Measurements from ENCODE around the gene CERK.

The CERK gene

GRCh38 chr22:46754110-46754799 is 16.2 kb upstream of the CERK start:
- Histone ChIP-seq H3K9ac (ENCODE audit: insufficient read length) (no peak overlapping the region), H3K36me3 (ENCODE audit: insufficient read depth, low read length) (no peaks in the 10 kb centered on the region), H3K9me3 (ENCODE audit: low read depth, low read length) (no peaks in the 10 kb centered on the region), H3K27ac (no peak overlapping the region), H3K4me3 (no peak overlapping the region)
- TF ChIP-seq POLR2AphosphoS5 (IDR thresholded peaks at IDR 0.05; ENCODE audit: borderline replicate concordance, low read depth, low read length), result no peak
- DNase-seq (ENCODE audit: low read depth, low spot score), result no peak

- no peak for DNase-seq (ENCODE audit: low read depth, low spot score)
- Histone ChIP-seq H3K9ac (ENCODE audit: insufficient read length) (no peak overlapping the region), H3K36me3 (ENCODE audit: insufficient read depth, low read length) (no peaks in the 10 kb centered on the region), H3K4me3 (no peak overlapping the region), H3K9me3 (ENCODE audit: low read depth, low read length) (no peaks in the 10 kb centered on the region), H3K27ac (no peak overlapping the region)
- TF ChIP-seq POLR2AphosphoS5 (IDR thresholded peaks at IDR 0.05; ENCODE audit: borderline replicate concordance, low read depth, low read length), result no peak
- TF ChIP-seq EZH2 (IDR thresholded peaks at IDR 0.05), result no peak
- no peak for TF ChIP-seq FOXP2 (optimal IDR thresholded peaks at IDR 0.05; ENCODE audit: control extremely low read depth, extremely low read length, insufficient read depth)
Measured at GRCh38 chr22:46753761-46754109, 15.7 kb upstream of the CERK start.

GRCh38 chr22:46753360-46753759 is 15.3 kb upstream of the CERK start:
- Histone ChIP-seq H3K27ac (no peak overlapping the region), H3K36me3 (ENCODE audit: insufficient read depth, low read length) (no peaks in the 10 kb centered on the region), H3K4me3 (no peak overlapping the region), H3K9ac (ENCODE audit: insufficient read length) (no peak overlapping the region), H3K9me3 (ENCODE audit: low read depth, low read length) (no peaks in the 10 kb centered on the region)
- no peak for DNase-seq (ENCODE audit: low read depth, low spot score)
- TF ChIP-seq POLR2AphosphoS5 (IDR thresholded peaks at IDR 0.05; ENCODE audit: borderline replicate concordance, low read depth, low read length), result no peak
- TF ChIP-seq FOXP2 (optimal IDR thresholded peaks at IDR 0.05; ENCODE audit: control extremely low read depth, extremely low read length, insufficient read depth), result no peak
- no peak for TF ChIP-seq EZH2 (IDR thresholded peaks at IDR 0.05)

- TF ChIP-seq EZH2 (IDR thresholded peaks at IDR 0.05) (no peak), POLR2AphosphoS5 (IDR thresholded peaks at IDR 0.05; ENCODE audit: borderline replicate concordance, low read depth, low read length) (no peak), FOXP2 (optimal IDR thresholded peaks at IDR 0.05; ENCODE audit: control extremely low read depth, extremely low read length, insufficient read depth) (no peak)
- no peak for DNase-seq (ENCODE audit: low read depth, low spot score)
- Histone ChIP-seq H3K36me3 (ENCODE audit: insufficient read depth, low read length) (no peaks in the 10 kb centered on the region), H3K27ac (no peak overlapping the region), H3K9me3 (ENCODE audit: low read depth, low read length) (no peaks in the 10 kb centered on the region), H3K9ac (ENCODE audit: insufficient read length) (no peak overlapping the region), H3K4me3 (no peak overlapping the region)
Measured at GRCh38 chr22:46752988-46753310, 14.9 kb upstream of the CERK start.

- Histone ChIP-seq H3K9ac (ENCODE audit: insufficient read length) (no peak overlapping the region), H3K4me3 (no peak overlapping the region), H3K9me3 (ENCODE audit: low read depth, low read length) (no peaks in the 10 kb centered on the region), H3K36me3 (ENCODE audit: insufficient read depth, low read length) (no peaks in the 10 kb centered on the region), H3K27ac (no peak overlapping the region)
- no peak for TF ChIP-seq FOXP2 (optimal IDR thresholded peaks at IDR 0.05; ENCODE audit: control extremely low read depth, extremely low read length, insufficient read depth)
- TF ChIP-seq EZH2 (IDR thresholded peaks at IDR 0.05), result no peak
- no peak for TF ChIP-seq POLR2AphosphoS5 (IDR thresholded peaks at IDR 0.05; ENCODE audit: borderline replicate concordance, low read depth, low read length)
- no peak for DNase-seq (ENCODE audit: low read depth, low spot score)
Measured at GRCh38 chr22:46752286-46752987, 14.4 kb upstream of the CERK start.

GRCh38 chr22:46750863-46751443 is 12.9 kb upstream of the CERK start:
- H3K4me3 ChIP-seq, result no peak overlapping the region
- no peak overlapping the region for H3K9ac ChIP-seq (ENCODE audit: insufficient read length)
- no peak overlapping the region for H3K27ac ChIP-seq
- TF ChIP-seq POLR2AphosphoS5 (IDR thresholded peaks at IDR 0.05; ENCODE audit: borderline replicate concordance, low read depth, low read length) (no peak), EZH2 (IDR thresholded peaks at IDR 0.05) (no peak), FOXP2 (optimal IDR thresholded peaks at IDR 0.05; ENCODE audit: control extremely low read depth, extremely low read length, insufficient read depth) (no peak)
- DNase-seq (ENCODE audit: low read depth, low spot score), result no peak
- H3K9me3 ChIP-seq (ENCODE audit: low read depth, low read length), result no peaks in the 10 kb centered on the region
- no peaks in the 10 kb centered on the region for H3K36me3 ChIP-seq (ENCODE audit: insufficient read depth, low read length)

- Histone ChIP-seq H3K4me3 (no peak overlapping the region), H3K9me3 (ENCODE audit: low read depth, low read length) (no peaks in the 10 kb centered on the region), H3K27ac (no peak overlapping the region), H3K9ac (ENCODE audit: insufficient read length) (no peak overlapping the region), H3K36me3 (ENCODE audit: insufficient read depth, low read length) (no peaks in the 10 kb centered on the region)
- DNase-seq (ENCODE audit: low read depth, low spot score), result no peak
- TF ChIP-seq FOXP2 (optimal IDR thresholded peaks at IDR 0.05; ENCODE audit: control extremely low read depth, extremely low read length, insufficient read depth) (no peak), EZH2 (IDR thresholded peaks at IDR 0.05) (no peak), POLR2AphosphoS5 (IDR thresholded peaks at IDR 0.05; ENCODE audit: borderline replicate concordance, low read depth, low read length) (no peak)
Measured at GRCh38 chr22:46750530-46750800, 12.4 kb upstream of the CERK start.

- TF ChIP-seq EZH2 (IDR thresholded peaks at IDR 0.05) (no peak), FOXP2 (optimal IDR thresholded peaks at IDR 0.05; ENCODE audit: control extremely low read depth, extremely low read length, insufficient read depth) (no peak), POLR2AphosphoS5 (IDR thresholded peaks at IDR 0.05; ENCODE audit: borderline replicate concordance, low read depth, low read length) (no peak)
- Histone ChIP-seq H3K4me3 (no peak overlapping the region), H3K9me3 (ENCODE audit: low read depth, low read length) (no peaks in the 10 kb centered on the region), H3K9ac (ENCODE audit: insufficient read length) (no peak overlapping the region), H3K27ac (no peak overlapping the region), H3K36me3 (ENCODE audit: insufficient read depth, low read length) (no peaks in the 10 kb centered on the region)
- no peak for DNase-seq (ENCODE audit: low read depth, low spot score)
Measured at GRCh38 chr22:46749682-46750529, 11.9 kb upstream of the CERK start.

Data from SK-N-MC (cell line).